ENCODE data around the gene FGB. TPM values are rescaled to one million over a fixed set of nuclear protein-coding genes. Genes with fewer than 3 reads are reported as not detected.

FGB gene
- total and polyA plus RNA-seq, 2 of the 13 experiments (the other 11 are each of a cell fraction or from before 2014, with no cell fraction given) = 226 to 784 TPM

DNA sequence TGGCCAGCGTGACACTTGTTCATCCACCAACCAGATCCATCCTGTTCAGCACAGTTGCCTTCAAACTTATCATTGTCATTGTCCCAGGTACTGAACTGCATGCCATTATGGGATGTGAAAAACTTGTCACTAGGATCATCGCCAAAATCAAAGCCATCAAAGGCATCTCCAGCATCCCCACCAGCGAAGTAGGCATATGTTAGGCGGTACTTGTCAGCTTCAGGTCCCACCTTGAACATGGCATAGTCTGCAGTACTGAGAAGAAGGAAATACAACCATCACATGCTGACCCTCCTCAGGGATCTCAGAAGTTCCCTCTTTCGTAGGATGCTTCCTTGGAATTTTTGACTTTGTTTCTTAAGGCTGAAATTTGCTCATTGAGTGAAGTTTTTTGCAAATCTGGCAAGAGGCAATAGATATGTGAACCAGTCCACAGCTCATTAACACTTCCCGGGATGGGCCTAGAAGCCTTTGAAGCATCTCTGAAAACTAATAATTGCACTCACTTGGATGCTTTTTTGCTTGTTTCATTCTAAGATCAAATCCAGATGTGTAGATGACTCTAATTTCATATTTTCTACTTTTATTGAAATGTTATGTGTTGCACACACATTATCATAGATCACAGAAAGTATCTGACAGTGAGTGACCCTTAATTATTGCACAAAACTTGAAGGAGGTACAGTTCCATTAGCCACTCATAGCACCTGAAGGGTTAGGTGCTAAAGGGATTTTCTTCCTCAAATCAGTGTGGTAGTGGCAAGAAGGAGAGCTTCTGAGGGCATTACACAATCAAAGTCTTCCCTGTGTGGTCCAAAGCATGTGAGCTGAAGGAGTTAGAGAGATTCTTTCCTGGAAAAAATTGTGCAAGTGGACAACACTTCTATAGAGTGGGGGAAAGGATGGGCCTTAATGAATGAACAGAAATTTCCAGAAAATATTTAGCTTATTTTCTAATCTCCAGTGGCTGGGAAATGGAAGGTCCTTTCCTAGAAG lies 44.2 kb downstream of the FGB start (continued):
- TF ChIP-seq TGIF2 (CRISPR knock-in tag; IDR thresholded peaks at IDR 0.05) (0 out of 2 replicates have a peak, but pooled peaks have one; percentile 36), NONO (IDR thresholded peaks at IDR 0.05) (no peak), NONO (CRISPR knock-in tag; conservative IDR thresholded peaks at IDR 0.05) (0 out of 2 replicates have a peak, but pooled peaks have one; percentile 20), HIVEP1 (CRISPR knock-in tag; IDR thresholded peaks at IDR 0.05) (no peak), U2AF1 (optimal IDR thresholded peaks at IDR 0.05; ENCODE audit: low read depth, low read length) (no peak), REL (CRISPR knock-in tag; conservative IDR thresholded peaks at IDR 0.05) (0 out of 2 replicates have a peak, but pooled peaks have one; percentile 35), FOSL1 (CRISPR knock-in tag; IDR thresholded peaks at IDR 0.05; ENCODE audit: borderline replicate concordance) (no peak), SP140L (CRISPR knock-in tag; IDR thresholded peaks at IDR 0.05; ENCODE audit: borderline replicate concordance) (no peak), ZNF451 (CRISPR knock-in tag; IDR thresholded peaks at IDR 0.05) (no peak), IRX3 (CRISPR knock-in tag; IDR thresholded peaks at IDR 0.05; ENCODE audit: borderline replicate concordance, low read depth) (peak; percentile 79; the same call in 1 of the 2 replicates)
- TF ChIP-seq, protein P1, sequence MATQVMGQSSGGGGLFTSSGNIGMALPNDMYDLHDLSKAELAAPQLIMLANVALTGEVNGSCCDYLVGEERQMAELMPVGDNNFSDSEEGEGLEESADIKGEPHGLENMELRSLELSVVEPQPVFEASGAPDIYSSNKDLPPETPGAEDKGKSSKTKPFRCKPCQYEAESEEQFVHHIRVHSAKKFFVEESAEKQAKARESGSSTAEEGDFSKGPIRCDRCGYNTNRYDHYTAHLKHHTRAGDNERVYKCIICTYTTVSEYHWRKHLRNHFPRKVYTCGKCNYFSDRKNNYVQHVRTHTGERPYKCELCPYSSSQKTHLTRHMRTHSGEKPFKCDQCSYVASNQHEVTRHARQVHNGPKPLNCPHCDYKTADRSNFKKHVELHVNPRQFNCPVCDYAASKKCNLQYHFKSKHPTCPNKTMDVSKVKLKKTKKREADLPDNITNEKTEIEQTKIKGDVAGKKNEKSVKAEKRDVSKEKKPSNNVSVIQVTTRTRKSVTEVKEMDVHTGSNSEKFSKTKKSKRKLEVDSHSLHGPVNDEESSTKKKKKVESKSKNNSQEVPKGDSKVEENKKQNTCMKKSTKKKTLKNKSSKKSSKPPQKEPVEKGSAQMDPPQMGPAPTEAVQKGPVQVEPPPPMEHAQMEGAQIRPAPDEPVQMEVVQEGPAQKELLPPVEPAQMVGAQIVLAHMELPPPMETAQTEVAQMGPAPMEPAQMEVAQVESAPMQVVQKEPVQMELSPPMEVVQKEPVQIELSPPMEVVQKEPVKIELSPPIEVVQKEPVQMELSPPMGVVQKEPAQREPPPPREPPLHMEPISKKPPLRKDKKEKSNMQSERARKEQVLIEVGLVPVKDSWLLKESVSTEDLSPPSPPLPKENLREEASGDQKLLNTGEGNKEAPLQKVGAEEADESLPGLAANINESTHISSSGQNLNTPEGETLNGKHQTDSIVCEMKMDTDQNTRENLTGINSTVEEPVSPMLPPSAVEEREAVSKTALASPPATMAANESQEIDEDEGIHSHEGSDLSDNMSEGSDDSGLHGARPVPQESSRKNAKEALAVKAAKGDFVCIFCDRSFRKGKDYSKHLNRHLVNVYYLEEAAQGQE (IDR thresholded peaks at IDR 0.05; ENCODE audit: borderline replicate concordance in 1 of 2, low read depth in 1 of 2, low read length in 2 of 2) = peak in 1 of 2 experiments; percentile 43; a peak in 1 of 4 replicates
